WTC11 (cell line): ENCODE data around the gene CSTA.

Experiments used
- CREM ChIP-seq: sonication (generic); formaldehyde crosslinking; IDR thresholded peaks from 2 replicates; pipeline ENCODE4 v1.8.1; 2022; ENCODE audit warnings: mild to moderate bottlenecking, missing genetic modification reagents, moderate library complexity
- HMGA2 ChIP-seq: fragments of 250-450 bp; sonication (Bioruptor Pico); IDR thresholded peaks from 2 replicates; pipeline ENCODE4 v1.4.0; 2021; ENCODE audit warnings: mild to moderate bottlenecking, moderate library complexity
- SMAD3 ChIP-seq: sonication (generic); formaldehyde crosslinking; IDR thresholded peaks from 2 replicates; pipeline ENCODE4 v1.8.0; 2022; ENCODE audit warnings: missing genetic modification reagents, mild to moderate bottlenecking, borderline replicate concordance
- TF ChIP-seq, protein P1 (sequence below): fragments of 200-600 bp; IDR thresholded peaks from 2 replicates; pipeline ENCODE4 v1.8.0; 2022; ENCODE audit warnings: antibody characterized with exemption
- TF ChIP-seq, protein P2 (sequence below): fragments of 250-450 bp; sonication (Bioruptor Pico); conservative IDR thresholded peaks from 2 replicates; pipeline ENCODE4 v1.9.0; 2021; ENCODE audit warnings: mild to moderate bottlenecking
- TF ChIP-seq, protein P3 (sequence below): sonication (generic); formaldehyde crosslinking; IDR thresholded peaks from 2 replicates; pipeline ENCODE4 v1.8.1; 2023; ENCODE audit warnings: mild to moderate bottlenecking, moderate library complexity, missing genetic modification reagents

DNA sequence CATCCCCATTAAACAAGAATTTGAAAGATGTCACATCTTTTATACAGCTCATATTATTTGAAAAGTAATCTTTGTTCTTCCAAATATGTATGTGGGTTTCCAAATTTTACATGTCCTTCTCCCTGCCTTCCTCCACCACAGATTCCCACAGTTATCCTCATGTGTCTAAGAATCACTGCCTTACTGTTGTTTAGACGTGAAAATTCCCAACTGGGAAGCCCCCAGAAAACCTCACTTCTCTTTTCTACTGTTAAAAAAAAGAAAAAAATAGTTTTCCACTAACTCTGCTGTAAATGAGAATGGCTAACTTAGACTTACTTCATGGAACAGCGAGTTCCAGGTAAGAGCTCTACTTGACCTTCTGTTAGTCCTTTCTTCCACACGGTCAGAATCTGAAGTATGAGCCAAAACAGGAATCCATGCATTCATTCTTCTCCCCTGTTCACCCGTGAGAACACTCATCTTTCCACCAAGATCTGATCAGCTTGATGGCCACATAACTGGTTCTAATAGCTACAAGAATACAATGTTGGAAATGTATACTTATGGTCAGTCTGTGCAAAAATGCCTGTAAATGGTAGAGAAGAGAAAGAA, 17.9 kb upstream of the CSTA start:
- TF ChIP-seq, protein P1, sequence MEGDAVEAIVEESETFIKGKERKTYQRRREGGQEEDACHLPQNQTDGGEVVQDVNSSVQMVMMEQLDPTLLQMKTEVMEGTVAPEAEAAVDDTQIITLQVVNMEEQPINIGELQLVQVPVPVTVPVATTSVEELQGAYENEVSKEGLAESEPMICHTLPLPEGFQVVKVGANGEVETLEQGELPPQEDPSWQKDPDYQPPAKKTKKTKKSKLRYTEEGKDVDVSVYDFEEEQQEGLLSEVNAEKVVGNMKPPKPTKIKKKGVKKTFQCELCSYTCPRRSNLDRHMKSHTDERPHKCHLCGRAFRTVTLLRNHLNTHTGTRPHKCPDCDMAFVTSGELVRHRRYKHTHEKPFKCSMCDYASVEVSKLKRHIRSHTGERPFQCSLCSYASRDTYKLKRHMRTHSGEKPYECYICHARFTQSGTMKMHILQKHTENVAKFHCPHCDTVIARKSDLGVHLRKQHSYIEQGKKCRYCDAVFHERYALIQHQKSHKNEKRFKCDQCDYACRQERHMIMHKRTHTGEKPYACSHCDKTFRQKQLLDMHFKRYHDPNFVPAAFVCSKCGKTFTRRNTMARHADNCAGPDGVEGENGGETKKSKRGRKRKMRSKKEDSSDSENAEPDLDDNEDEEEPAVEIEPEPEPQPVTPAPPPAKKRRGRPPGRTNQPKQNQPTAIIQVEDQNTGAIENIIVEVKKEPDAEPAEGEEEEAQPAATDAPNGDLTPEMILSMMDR = no peak
- TF ChIP-seq, protein P2, sequence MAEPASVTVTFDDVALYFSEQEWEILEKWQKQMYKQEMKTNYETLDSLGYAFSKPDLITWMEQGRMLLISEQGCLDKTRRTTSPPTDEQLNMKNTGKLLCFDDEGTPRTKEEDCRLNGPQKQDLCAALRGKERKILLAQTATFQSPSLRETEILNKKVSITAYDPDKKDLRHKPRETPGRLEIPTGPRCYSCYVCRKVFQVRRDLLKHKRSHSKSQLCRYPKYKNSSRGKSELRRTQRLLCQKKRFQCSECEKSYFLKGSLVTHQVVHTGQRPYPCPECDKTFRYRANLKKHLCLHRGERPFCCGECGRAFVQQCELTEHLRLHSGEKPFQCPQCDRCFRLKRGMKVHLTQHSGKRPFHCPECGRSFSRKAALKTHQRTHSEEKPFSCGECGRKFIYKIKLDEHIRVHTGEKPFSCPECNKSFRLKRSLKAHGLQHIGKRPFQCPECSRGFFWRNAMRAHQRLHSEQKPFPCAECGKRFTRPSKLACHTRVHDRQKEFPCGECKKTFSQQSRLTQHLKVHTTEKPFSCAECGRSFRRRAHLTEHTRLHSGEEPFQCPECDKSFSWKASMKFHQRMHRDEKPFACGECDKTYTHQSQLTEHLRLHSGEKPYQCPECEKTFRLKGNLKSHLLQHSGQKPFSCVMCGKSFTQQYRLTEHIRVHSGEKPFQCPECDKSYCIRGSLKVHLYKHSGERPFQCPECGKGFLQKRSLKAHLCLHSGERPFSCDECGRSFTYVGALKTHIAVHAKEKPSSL (CRISPR knock-in tag) = no peak
- TF ChIP-seq, protein P3, sequence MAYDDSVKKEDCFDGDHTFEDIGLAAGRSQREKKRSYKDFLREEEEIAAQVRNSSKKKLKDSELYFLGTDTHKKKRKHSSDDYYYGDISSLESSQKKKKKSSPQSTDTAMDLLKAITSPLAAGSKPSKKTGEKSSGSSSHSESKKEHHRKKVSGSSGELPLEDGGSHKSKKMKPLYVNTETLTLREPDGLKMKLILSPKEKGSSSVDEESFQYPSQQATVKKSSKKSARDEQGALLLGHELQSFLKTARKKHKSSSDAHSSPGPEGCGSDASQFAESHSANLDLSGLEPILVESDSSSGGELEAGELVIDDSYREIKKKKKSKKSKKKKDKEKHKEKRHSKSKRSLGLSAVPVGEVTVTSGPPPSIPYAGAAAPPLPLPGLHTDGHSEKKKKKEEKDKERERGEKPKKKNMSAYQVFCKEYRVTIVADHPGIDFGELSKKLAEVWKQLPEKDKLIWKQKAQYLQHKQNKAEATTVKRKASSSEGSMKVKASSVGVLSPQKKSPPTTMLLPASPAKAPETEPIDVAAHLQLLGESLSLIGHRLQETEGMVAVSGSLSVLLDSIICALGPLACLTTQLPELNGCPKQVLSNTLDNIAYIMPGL = no peak
- no peak for TF ChIP-seq CREM
- TF ChIP-seq HMGA2 (CRISPR knock-in tag) = no peak
- TF ChIP-seq SMAD3 (CRISPR knock-in tag) = no peak
